GM12801 (cell line): Measurements from ENCODE around the gene IFT52.

Source experiments
- TF ChIP-seq, protein P1 (sequence below): IDR thresholded peaks from one replicate; pipeline ENCODE4 v1.5.1; 2011; ENCODE audit warnings: control low read depth; ENCODE audit not compliant: insufficient read length; ENCODE audit errors: extremely low read depth

IFT52 gene, protein sequence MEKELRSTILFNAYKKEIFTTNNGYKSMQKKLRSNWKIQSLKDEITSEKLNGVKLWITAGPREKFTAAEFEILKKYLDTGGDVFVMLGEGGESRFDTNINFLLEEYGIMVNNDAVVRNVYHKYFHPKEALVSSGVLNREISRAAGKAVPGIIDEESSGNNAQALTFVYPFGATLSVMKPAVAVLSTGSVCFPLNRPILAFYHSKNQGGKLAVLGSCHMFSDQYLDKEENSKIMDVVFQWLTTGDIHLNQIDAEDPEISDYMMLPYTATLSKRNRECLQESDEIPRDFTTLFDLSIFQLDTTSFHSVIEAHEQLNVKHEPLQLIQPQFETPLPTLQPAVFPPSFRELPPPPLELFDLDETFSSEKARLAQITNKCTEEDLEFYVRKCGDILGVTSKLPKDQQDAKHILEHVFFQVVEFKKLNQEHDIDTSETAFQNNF

DNA sequence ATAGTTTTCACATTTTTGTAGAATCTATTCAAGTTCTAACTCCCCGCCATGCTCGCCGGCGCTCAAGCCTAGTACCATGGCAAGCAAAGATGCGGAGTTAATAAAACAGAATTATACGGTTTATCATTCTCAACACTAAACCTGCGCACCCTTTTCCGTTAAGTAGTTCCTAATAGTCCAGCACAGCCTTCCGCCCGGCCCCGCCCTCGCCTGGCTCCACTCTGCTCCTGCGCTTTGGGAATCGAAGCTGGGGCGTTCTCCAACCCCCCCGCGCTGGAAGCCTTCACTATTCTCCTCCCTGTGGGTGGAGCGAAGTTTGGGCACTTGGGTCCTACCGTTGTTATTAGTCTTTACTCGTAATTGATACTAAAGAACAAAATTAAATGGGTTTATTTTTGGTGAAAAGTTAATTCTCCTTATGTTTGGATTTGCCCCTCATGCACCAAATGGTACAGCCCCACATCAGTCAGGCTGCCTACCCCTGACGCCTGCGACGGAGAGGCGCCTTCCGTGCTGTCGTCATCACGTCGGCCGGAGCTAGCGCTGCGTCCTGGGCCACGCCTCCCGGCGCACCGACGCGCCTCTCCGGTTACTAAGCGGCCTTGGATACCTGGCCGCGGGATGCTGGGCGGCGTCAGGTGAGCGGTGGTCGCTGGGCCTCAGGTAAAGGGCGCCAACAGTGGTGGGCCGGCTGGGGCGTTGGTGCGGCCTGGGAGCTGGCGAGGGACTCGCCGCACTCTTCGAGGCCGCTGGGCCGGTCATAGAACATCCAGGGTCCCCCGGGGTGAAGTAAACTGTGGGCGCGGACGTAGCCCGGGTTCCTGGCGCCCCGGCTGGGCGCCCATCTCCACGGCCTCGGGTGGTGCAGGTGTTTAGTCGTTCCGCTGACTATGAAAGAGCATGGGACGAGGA lies at the start of gene IFT52:
IFT52 (plus strand) TSS at position 546 of the 912 bp plus-strand sequence. CDS start 3,762 bp downstream, outside the sequence.
- TF ChIP-seq, protein P1, sequence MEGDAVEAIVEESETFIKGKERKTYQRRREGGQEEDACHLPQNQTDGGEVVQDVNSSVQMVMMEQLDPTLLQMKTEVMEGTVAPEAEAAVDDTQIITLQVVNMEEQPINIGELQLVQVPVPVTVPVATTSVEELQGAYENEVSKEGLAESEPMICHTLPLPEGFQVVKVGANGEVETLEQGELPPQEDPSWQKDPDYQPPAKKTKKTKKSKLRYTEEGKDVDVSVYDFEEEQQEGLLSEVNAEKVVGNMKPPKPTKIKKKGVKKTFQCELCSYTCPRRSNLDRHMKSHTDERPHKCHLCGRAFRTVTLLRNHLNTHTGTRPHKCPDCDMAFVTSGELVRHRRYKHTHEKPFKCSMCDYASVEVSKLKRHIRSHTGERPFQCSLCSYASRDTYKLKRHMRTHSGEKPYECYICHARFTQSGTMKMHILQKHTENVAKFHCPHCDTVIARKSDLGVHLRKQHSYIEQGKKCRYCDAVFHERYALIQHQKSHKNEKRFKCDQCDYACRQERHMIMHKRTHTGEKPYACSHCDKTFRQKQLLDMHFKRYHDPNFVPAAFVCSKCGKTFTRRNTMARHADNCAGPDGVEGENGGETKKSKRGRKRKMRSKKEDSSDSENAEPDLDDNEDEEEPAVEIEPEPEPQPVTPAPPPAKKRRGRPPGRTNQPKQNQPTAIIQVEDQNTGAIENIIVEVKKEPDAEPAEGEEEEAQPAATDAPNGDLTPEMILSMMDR, result no peak

DNA sequence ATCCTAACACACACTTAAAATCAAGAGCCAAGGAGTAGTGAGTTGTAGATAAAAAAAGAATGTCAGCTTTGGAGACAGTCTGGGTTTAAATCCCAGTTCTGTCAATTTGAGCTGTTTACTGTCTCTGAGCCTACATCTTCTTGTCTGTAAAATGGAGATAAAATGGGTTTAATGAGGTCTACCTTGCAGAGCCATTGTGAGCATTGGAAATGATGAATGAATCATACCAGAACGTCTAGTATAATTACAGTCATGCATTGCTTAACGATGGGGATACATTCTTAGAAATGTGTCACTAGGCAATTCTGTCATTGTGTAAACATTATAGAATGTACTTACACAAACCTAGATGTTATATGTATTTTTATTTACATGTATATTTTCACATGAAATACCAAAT lies 49.5 kb upstream of the IFT52 start:
- TF ChIP-seq, protein P1, result no peak

DNA sequence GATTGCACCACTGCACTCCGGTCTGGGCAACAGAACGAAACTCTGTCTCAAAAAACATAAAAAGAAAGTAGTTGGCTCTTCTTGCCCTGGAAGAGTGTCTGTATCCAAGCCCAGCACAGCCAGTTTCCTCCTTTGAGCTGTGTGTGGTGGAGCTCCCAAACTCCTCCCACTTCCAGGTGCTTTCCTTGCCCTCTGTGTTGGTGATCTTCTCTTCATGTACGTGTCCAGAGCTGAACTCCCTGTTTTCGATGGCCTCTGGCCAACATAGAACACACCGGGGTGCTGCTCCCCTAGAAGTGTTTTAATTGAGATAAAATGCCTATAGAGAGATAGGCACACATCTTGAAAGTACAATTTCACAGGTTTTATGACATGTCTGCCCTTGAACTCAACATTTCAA lies 48.6 kb upstream of the IFT52 start:
- TF ChIP-seq, protein P1, result no peak

DNA sequence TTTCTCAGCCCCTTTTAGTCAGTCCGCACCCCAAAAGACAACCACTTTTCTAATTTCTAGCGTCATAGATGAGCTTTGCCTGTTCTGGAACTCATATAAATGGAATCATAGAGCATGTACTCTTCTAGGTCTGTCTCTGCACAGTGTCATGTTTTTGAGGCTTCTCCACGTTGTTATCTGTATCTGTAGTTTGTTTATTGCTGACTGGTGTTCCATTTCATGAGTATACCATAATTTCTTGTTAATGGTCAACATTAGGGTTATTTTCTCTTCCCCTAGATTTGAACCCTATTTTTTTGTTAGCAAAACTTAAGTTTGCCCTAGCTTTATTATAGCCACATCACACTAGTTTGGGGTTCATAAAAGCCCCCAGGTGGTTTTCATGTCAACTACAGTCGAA lies 48.1 kb upstream of the IFT52 start:
- TF ChIP-seq, protein P1, result no peak

DNA sequence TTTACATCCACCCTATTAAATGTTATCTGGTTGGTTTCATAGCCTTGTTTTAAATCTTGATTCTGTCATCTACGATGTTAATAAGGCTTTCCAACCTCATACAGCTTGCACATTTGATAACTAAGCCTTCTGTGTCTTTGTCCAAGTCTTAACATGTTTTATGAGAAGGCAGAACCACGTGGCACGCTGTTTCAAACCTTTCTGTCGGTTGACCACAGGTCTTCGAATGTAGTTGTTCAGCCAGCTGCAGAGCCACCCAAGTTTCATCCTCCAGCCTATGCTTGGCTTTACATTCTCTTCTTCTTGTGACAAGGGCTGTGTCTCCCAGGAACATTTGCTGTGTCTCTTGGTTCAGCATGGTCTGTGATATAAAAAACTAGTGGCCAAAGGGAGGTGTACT lies 47.6 kb upstream of the IFT52 start:
- TF ChIP-seq, protein P1, result no peak

DNA sequence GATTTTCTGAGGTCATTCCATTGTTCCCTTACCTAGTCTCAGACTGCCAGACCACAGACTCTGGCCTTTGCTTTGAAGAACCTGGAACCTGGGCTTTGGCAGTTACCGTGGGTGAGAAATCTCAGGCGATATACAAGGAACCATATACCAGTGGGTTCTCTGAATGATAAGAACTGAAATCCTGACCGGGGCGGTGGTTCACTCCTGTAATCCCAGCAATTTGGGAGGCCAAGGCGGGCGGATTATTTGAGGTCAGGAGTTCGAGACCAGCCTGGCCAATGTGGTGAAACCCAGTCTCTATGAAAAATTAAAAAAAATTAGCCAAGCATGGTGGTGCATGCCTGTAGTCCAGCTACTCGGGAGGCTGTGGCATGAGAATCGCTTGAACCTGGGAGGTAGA lies 46.2 kb upstream of the IFT52 start:
- TF ChIP-seq, protein P1, result no peak
